Upper lobe of right lung (tissue), 1 donor: Measurements from ENCODE around the gene UBXN2A. TPM values are rescaled to one million over a fixed set of nuclear protein-coding genes. Genes with fewer than 3 reads are reported as not detected.

Experiments used
- ATAC-seq: fragments of 200-7000 bp; cut with Tn5 transposase; one replicate; pipeline ENCODE4 v1.9.1; 2020; ENCODE audit warnings: mild to moderate bottlenecking, moderate library complexity
- DNase-seq: peaks from one replicate; pipeline ENCODE4 v3.0.0-alpha.2; 2020
- H3K27ac ChIP-seq: fragments of 200-600 bp; one replicate; pipeline ENCODE4 v1.8.0; 2022
- H3K27me3 ChIP-seq: fragments of 200-600 bp; one replicate; pipeline ENCODE4 v1.8.0; 2022; ENCODE audit warnings: mild to moderate bottlenecking
- H3K36me3 ChIP-seq: fragments of 200-600 bp; one replicate; pipeline ENCODE4 v1.8.0; 2022
- H3K4me1 ChIP-seq: fragments of 200-600 bp; one replicate; pipeline ENCODE4 v1.8.0; 2022
- H3K4me3 ChIP-seq: fragments of 200-600 bp; one replicate; pipeline ENCODE4 v1.8.0; 2022; ENCODE audit warnings: mild to moderate bottlenecking
- H3K9me3 ChIP-seq: fragments of 200-600 bp; one replicate; pipeline ENCODE4 v1.8.0; 2022
- intact Hi-C: fragments of 100-400 bp; cut with DNase I; formaldehyde crosslinking; loops from one replicate; pipeline ENCODE4 v1.11.0; 2022
- long read RNA-seq: library from polyadenylated mRNA; unstranded; transcript quantifications from one replicate; pipeline ENCODE4 v2.0.0, GENCODE V29; 2021
- total RNA-seq: library from RNA; stranded (reverse); fragmentation: NEBNext Ultra II Directional; extraction: Animal tissue kit (Norgen Biotek cat#: 25700); gene quantifications from one replicate; pipeline ENCODE4 v1.2.1, GENCODE V29; 2021
- TF ChIP-seq, protein P1 (sequence below): fragments of 200-600 bp; IDR thresholded peaks from one replicate; pipeline ENCODE4 v1.8.0; 2022; ENCODE audit warnings: antibody characterized with exemption
- donor health status: DM: no; HTN: yes; CAD: no; lungs with severe emphysema.

UBXN2A gene
- 12.7 TPM for total RNA-seq
- long read RNA-seq, full-length matches to known transcripts = 17 of 23 reads
- long read RNA-seq, partial matches to known transcripts = 0 of 23 reads
- long read RNA-seq, other reads (novel, unspliced or antisense) = 6 of 23 reads

GRCh38 chr2:23939987-23940717 is at the start of gene UBXN2A:
UBXN2A (plus strand) TSS chr2:23940463; CDS start chr2:23958315, 17,852 bp downstream.
- TF ChIP-seq, protein P1, sequence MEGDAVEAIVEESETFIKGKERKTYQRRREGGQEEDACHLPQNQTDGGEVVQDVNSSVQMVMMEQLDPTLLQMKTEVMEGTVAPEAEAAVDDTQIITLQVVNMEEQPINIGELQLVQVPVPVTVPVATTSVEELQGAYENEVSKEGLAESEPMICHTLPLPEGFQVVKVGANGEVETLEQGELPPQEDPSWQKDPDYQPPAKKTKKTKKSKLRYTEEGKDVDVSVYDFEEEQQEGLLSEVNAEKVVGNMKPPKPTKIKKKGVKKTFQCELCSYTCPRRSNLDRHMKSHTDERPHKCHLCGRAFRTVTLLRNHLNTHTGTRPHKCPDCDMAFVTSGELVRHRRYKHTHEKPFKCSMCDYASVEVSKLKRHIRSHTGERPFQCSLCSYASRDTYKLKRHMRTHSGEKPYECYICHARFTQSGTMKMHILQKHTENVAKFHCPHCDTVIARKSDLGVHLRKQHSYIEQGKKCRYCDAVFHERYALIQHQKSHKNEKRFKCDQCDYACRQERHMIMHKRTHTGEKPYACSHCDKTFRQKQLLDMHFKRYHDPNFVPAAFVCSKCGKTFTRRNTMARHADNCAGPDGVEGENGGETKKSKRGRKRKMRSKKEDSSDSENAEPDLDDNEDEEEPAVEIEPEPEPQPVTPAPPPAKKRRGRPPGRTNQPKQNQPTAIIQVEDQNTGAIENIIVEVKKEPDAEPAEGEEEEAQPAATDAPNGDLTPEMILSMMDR = no peak
- peaks cover 9% of the 10 kb centered on the region for H3K4me1 ChIP-seq
- H3K36me3 ChIP-seq = no peaks in the 10 kb centered on the region
- peak within 1 kb of the TSS; percentile 77 for H3K4me3 ChIP-seq
- peak; percentile 97 for ATAC-seq
- H3K27me3 ChIP-seq = no peaks in the 10 kb centered on the region
- peak; percentile 90 for DNase-seq
- no peaks in the 10 kb centered on the region for H3K9me3 ChIP-seq
- peak within 1 kb of the TSS; percentile 83 for H3K27ac ChIP-seq
- intact Hi-C loops = no loop called here

DNA sequence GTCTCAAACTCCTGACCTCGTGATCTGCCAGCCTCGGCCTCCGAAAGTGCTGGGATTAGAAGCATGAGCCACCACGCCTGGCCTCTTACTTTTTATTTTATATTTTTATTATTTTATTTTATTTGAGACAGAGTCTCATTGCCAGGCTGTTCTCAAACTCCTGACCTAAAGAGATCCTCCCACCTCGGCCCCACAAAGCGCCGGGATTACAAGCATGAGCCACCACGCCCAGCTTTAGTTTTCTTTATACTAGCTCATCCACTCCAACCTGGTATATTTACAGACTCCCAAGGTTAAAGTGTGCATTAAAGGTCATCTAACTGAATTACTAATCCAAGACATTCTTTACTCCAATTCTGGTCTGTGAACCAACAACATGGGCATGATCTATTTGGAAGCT is 40.1 kb upstream of the UBXN2A start:
- Histone ChIP-seq H3K4me1 (peaks cover 27% of the 10 kb centered on the region), H3K27ac (no peak overlapping the region)
- intact Hi-C loops = no loop called here

DNA sequence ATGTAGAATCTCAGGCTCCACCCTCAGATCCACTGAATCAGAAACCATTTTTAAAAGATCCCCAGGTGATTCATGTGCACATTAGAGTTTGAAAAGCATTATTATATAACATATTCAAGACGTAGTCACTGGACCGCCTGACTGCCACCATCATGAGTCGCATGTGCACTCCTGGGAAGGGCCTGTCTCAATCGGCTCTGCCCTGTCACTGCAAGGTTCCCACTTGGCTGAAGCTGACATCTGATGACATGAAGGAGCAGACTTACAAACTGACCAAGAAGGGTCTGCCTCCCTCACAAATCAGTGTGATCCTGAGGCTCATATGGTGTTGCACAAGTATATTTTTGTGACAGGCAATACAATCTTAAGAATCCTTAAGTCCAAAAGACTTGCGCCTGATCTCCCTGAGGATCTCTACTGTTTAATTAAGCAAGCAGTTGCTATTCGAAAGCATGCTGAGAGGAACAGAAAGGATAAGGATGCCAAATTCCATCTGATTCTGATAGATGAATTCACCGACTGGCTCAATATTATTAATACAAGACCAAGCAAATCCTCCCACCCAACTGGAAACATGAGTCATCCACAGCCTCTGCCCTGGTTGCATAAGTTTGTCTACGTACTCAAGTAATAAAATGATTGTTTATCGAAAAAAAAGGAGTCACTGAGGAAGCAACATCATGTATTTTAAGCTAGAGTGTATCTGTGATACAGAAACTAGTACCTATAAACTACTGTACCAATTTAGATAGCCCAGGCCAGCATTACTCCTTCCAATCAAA is 39.5 kb upstream of the UBXN2A start:
- DNase-seq (no peak), ATAC-seq (peak; percentile 47)
- TF ChIP-seq, protein P1 = no peak
- Histone ChIP-seq H3K27ac (no peak overlapping the region), H3K36me3 (no peaks in the 10 kb centered on the region), H3K4me1 (peaks cover 32% of the 10 kb centered on the region), H3K27me3 (no peaks in the 10 kb centered on the region), H3K9me3 (no peaks in the 10 kb centered on the region), H3K4me3 (no peak overlapping the region)
- intact Hi-C loops = no loop called here

More for the DNA sequence above, 40.1 kb upstream of the UBXN2A start:
- TF ChIP-seq, protein P1 = no peak
- no peaks in the 10 kb centered on the region for H3K36me3 ChIP-seq
- ATAC-seq (no peak), DNase-seq (no peak)
- no peaks in the 10 kb centered on the region for H3K27me3 ChIP-seq
- no peaks in the 10 kb centered on the region for H3K9me3 ChIP-seq
- no peak overlapping the region for H3K4me3 ChIP-seq

DNA sequence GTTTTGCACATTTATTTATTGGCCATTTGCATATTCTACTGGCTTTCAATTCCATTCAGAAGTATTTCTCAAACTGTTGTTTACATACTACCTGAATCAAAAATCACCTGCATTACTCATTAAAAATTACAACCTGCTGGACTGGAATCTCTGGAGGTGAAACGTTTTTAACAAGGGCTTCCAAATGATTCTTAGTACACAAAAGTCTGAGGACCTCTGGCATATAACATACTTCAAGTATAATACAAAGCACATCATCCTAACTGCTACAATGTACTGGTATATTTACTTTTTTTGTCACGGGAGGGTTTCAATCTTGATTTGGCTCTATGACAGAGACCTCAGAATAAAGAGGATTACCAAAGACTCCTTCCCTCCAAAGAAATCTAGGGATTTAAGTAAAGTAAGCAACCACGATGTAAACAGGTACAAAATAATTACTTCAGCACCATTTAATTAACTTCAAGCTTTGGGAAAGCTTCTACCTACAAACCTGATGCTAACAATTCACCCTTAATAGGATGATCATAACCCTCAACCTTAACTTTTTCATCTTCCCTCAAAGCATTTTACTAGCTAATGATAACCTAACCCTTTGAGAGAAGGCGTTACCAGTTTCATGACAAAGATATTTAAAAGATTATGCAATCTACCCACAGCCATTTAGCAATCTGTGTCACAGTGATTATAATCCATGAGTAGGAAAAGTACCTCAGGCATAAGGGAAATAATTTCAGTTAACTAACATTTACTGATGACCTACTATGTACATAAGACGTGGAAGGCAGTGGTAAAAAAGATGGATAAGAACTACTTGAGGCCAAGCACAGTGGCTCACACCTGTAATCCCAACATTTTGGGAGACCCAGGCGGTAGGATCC is 38.1 kb upstream of the UBXN2A start:
- Histone ChIP-seq H3K27me3 (no peaks in the 10 kb centered on the region), H3K9me3 (no peaks in the 10 kb centered on the region), H3K4me3 (no peak overlapping the region), H3K27ac (no peak overlapping the region), H3K36me3 (no peaks in the 10 kb centered on the region), H3K4me1 (peaks cover 33% of the 10 kb centered on the region)
- peak; percentile 57 for ATAC-seq
- TF ChIP-seq, protein P1 = no peak
- DNase-seq = no peak
- intact Hi-C loops = no loop called here

DNA sequence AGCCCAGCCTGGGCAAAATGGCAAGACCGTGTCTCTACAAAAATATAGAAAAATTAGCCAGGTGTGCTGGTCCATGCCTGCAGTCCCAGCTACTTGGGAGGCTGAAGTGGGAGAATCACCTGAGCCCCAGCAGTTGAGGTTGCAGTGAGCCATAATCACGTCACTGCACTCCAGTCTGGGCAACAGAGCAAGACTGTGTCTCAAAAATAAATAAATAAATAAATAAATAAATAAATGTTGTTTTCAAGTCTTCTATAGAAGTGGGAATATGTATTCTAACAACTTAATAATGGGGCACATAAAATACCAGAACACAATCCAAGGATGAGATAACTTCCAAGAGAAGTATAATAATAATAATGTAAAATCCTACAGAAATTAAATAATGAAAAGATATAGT is 37.2 kb upstream of the UBXN2A start:
- ATAC-seq (no peak), DNase-seq (no peak)
- intact Hi-C loops = no loop called here
- Histone ChIP-seq H3K4me1 (peaks cover 33% of the 10 kb centered on the region), H3K4me3 (no peak overlapping the region), H3K9me3 (no peaks in the 10 kb centered on the region), H3K27ac (no peak overlapping the region), H3K36me3 (no peaks in the 10 kb centered on the region), H3K27me3 (no peaks in the 10 kb centered on the region)
- TF ChIP-seq, protein P1 = no peak
